Sigmoid colon (tissue), 7 donors: Measurements from ENCODE around the gene TLE1. TPM values are rescaled to one million over a fixed set of nuclear protein-coding genes. Genes with fewer than 3 reads are reported as not detected.

Experiments used
- DNase-seq: peaks from one replicate; pipeline ENCODE4 v3.0.0-alpha.2; 2019
- H3K27ac ChIP-seq, 4 donors: fragments of 200-600 bp; sonication (generic); one replicate each; pipeline ENCODE4 v1.5.1; 2016 to 2019; ENCODE audit warnings: mild to moderate bottlenecking in 1 of 4
- H3K27me3 ChIP-seq, 3 donors: fragments of 200-600 bp; sonication (generic); one replicate each; pipeline ENCODE4 v1.5.1; 2019; ENCODE audit warnings: mild to moderate bottlenecking in 1 of 3
- H3K36me3 ChIP-seq, 4 donors: fragments of 200-600 bp; sonication (generic); one replicate each; pipeline ENCODE4 v1.5.1; 2016 to 2019
- H3K4me1 ChIP-seq, 4 donors: fragments of 200-600 bp; sonication (generic); one replicate each; pipeline ENCODE4 v1.5.1; 2017 to 2019
- H3K4me3 ChIP-seq, 4 donors: fragments of 200-600 bp; sonication (generic); one replicate each; pipeline ENCODE4 v1.5.1; 2017 to 2019; ENCODE audit warnings: mild to moderate bottlenecking in 2 of 4, moderate library complexity in 1 of 4
- H3K9me3 ChIP-seq, 4 donors: fragments of 200-600 bp in 3 of 4; sonication (generic) in 3 of 4; one replicate each; pipeline versions ENCODE4 v1.5.1 to v1.6.1; 2013 to 2019
- EP300 ChIP-seq, 4 donors: sonication (generic); formaldehyde crosslinking; IDR thresholded peaks; one replicate each; pipeline ENCODE4 v1.6.1; 2017; ENCODE audit warnings: antibody characterized with exemption in 4 of 4
- POLR2A ChIP-seq, 2 donors: fragments of 450-650 bp; IDR thresholded peaks; one replicate each; pipeline ENCODE4 v1.6.1; 2016; ENCODE audit warnings: antibody characterized with exemption in 2 of 2, mild to moderate bottlenecking in 2 of 2, moderate library complexity in 2 of 2
- POLR2AphosphoS5 ChIP-seq, 4 donors: sonication (generic); formaldehyde crosslinking; IDR thresholded peaks; one replicate each; pipeline ENCODE4 v1.6.1; 2017; ENCODE audit warnings: antibody characterized with exemption in 4 of 4
- WGBS, 2 donors: extraction: QIAGEN DNeasy Blood & Tissue Kit; methylation state at CpG; one replicate each; pipeline ENCODE4 v1.1.7; 2013; 5-methylcytosine and 5-hydroxymethylcytosine counted together
- intact Hi-C: fragments of 100-400 bp; cut with DNase I; formaldehyde crosslinking; loops from one replicate; pipeline ENCODE4 v1.15.1; 2023
- polyA plus RNA-seq, 3 donors: library from polyadenylated mRNA; stranded (reverse); fragments of 200-250 nt; gene quantifications; one replicate each; pipeline ENCODE4 v1.2.3, GENCODE V29; 2013
- total RNA-seq, 4 donors: library from RNA; depleted of rRNA; stranded (reverse); fragments of >200 nt; gene quantifications; one replicate each; pipeline ENCODE4 v1.1.0, GENCODE V29; 2016
- TF ChIP-seq, protein P1 (sequence below), 4 experiments: fragments of 450-650 bp in 3 of 4; fragments of 200-600 bp in 1 of 4; IDR thresholded peaks; one replicate each; pipeline ENCODE4 v1.5.1; 2016 to 2019; ENCODE audit warnings: antibody characterized with exemption in 4 of 4, mild to moderate bottlenecking in 3 of 4, moderate library complexity in 2 of 4
- donor health status: healthy with polysubstance abuse.
- donor health status: Bipolar disorder and iron deficiency.
- donor health status: healthy.

The TLE1 gene
- total and polyA plus RNA-seq, 7 donors: 28.9 to 54.6 (median 45.7) TPM

DNA sequence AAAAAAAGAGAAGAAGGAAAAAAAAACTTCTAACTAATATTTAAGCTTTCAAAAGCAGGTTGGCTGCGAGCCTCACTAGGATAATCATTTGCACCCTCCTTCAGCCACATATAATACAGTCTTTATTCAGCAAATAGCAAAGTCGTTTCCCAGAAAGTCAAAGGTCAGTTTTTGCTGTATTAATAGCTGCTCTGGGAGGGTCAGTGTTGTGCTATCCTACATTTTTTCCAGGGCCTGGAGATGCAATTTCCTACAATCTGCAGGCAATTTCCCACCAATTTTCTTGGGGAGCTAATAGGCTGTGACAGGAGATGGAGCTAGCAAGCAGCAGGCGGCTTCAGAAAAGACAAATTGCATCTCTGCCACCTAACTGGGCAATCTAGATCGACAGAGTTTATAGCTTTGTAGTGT, 136.8 kb downstream of the TLE1 start:
- 15 to 61% methylated on average over 4 of the region's 4 CpGs for WGBS, 2 donors
- no peaks in the 10 kb centered on the region for H3K36me3 ChIP-seq
- H3K27me3 ChIP-seq: no peaks in the 10 kb centered on the region
- no peak overlapping the region for H3K27ac ChIP-seq
- TF ChIP-seq POLR2A (IDR thresholded peaks at IDR 0.05) (no peak), POLR2AphosphoS5 (IDR thresholded peaks at IDR 0.05) (no peak), EP300 (IDR thresholded peaks at IDR 0.05) (no peak)
- TF ChIP-seq, protein P1, sequence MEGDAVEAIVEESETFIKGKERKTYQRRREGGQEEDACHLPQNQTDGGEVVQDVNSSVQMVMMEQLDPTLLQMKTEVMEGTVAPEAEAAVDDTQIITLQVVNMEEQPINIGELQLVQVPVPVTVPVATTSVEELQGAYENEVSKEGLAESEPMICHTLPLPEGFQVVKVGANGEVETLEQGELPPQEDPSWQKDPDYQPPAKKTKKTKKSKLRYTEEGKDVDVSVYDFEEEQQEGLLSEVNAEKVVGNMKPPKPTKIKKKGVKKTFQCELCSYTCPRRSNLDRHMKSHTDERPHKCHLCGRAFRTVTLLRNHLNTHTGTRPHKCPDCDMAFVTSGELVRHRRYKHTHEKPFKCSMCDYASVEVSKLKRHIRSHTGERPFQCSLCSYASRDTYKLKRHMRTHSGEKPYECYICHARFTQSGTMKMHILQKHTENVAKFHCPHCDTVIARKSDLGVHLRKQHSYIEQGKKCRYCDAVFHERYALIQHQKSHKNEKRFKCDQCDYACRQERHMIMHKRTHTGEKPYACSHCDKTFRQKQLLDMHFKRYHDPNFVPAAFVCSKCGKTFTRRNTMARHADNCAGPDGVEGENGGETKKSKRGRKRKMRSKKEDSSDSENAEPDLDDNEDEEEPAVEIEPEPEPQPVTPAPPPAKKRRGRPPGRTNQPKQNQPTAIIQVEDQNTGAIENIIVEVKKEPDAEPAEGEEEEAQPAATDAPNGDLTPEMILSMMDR (IDR thresholded peaks at IDR 0.05): no peak
- peaks cover 0 to 4% (median 2%) of the 10 kb centered on the region in 4 donors for H3K4me1 ChIP-seq
- no peaks in the 10 kb centered on the region for H3K9me3 ChIP-seq
- H3K4me3 ChIP-seq: no peak overlapping the region
- intact Hi-C loops: no loop called here
- DNase-seq: no peak

DNA sequence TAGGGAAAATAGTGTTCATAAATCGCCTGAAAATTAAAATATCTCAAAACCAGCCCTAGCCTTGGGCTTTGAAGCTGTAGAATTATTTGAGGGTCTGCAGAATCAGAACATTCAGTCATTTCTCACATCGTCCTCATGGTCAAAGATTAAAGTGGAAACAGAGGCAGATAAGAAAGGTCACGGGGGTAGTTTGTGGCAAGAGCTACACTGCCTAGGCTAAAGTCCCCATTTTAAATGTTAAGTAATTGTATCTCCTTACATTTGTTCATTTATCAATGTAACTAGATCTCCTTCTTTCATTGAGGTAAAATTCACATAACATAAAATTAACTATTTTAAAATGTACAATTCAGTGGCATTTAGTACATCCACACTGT, 139.2 kb downstream of the TLE1 start:
- TF ChIP-seq POLR2AphosphoS5 (IDR thresholded peaks at IDR 0.05) (no peak), POLR2A (IDR thresholded peaks at IDR 0.05) (no peak), EP300 (IDR thresholded peaks at IDR 0.05) (no peak)
- TF ChIP-seq, protein P1 (IDR thresholded peaks at IDR 0.05): no peak
- no peak for DNase-seq
- Histone ChIP-seq H3K4me1 (peaks cover 0 to 3% (median 0%) of the 10 kb centered on the region in 4 donors), H3K36me3 (no peaks in the 10 kb centered on the region), H3K4me3 (no peak overlapping the region), H3K27me3 (no peaks in the 10 kb centered on the region), H3K9me3 (no peaks in the 10 kb centered on the region), H3K27ac (no peak overlapping the region)
- intact Hi-C loops: no loop called here
- 30 to 88% methylated on average over 3 of the region's 3 CpGs for WGBS, 2 donors

DNA sequence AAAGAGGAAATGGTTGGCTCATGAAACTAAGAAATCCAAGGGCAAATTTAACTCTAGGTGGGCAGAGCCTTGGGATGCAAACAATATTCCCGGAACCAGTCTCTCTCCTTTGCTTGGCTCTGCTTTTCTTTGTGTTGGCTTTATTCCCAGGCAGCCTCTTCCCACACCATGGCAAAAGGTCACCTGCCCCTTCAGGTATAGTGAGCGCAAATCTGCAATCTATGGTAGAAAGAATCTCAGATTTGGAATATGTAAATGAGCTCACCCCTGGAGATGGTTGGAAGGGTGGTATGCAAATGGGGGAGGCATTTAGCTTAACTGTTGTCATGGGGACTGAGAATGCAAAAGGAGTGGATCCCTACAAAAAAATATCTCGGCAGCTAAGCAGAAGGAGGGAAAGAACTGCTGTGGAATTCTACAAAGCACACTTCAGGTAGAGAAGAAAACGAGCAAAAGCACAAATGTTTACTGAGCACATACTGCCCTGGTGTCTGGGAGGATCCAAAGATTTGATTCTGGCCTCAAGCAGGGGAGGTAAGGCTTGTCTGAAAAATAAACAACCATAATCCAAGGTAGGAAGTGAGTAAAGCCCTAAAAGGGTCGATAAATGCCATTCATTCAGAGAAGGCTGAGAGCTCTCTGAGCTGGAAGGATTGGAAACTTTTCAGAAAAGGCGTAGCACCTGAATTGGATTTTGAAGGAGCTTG, 139.7 kb downstream of the TLE1 start:
- Histone ChIP-seq H3K27me3 (no peaks in the 10 kb centered on the region), H3K4me1 (peaks cover 0 to 3% (median 0%) of the 10 kb centered on the region in 4 donors), H3K27ac (no peak overlapping the region), H3K36me3 (no peaks in the 10 kb centered on the region), H3K4me3 (no peak overlapping the region), H3K9me3 (no peaks in the 10 kb centered on the region)
- 18 to 69% methylated on average over 6 of the region's 6 CpGs for WGBS, 2 donors
- intact Hi-C loops: no loop called here
- no peak for TF ChIP-seq POLR2A (IDR thresholded peaks at IDR 0.05)
- no peak for TF ChIP-seq POLR2AphosphoS5 (IDR thresholded peaks at IDR 0.05)
- no peak for TF ChIP-seq EP300 (IDR thresholded peaks at IDR 0.05)
- TF ChIP-seq, protein P1 (IDR thresholded peaks at IDR 0.05): no peak
- no peak for DNase-seq

DNA sequence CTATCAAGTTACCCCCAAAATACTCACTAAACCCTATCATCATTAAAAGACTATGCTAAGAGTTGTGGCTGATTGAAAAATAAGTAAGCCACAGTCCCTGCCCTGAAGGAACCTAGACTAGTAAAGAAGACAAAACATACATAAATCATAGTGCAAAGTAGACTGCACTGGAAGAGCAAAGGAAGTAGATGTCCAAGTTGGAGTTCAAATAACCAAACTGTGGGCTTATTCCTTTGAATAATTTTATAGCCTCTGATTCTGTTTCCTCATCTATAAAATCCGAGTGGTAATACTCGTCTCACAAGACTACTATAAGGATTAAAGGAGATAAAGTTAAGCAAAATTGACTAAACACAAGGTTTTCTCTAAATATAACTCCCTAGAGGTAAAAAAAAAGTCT, 140.4 kb downstream of the TLE1 start:
- DNase-seq: no peak
- TF ChIP-seq, protein P1 (IDR thresholded peaks at IDR 0.05): no peak
- no peak for TF ChIP-seq POLR2A (IDR thresholded peaks at IDR 0.05)
- TF ChIP-seq POLR2AphosphoS5 (IDR thresholded peaks at IDR 0.05): no peak
- TF ChIP-seq EP300 (IDR thresholded peaks at IDR 0.05): no peak
- H3K4me3 ChIP-seq: no peak overlapping the region
- no peaks in the 10 kb centered on the region for H3K9me3 ChIP-seq
- no peaks in the 10 kb centered on the region for H3K36me3 ChIP-seq
- intact Hi-C loops: no loop called here
- no peak overlapping the region for H3K27ac ChIP-seq
- WGBS, 2 donors: 20 to 56% methylated on average over 2 of the region's 2 CpGs
- peaks cover 0 to 3% (median 0%) of the 10 kb centered on the region in 4 donors for H3K4me1 ChIP-seq
- H3K27me3 ChIP-seq: no peaks in the 10 kb centered on the region

DNA sequence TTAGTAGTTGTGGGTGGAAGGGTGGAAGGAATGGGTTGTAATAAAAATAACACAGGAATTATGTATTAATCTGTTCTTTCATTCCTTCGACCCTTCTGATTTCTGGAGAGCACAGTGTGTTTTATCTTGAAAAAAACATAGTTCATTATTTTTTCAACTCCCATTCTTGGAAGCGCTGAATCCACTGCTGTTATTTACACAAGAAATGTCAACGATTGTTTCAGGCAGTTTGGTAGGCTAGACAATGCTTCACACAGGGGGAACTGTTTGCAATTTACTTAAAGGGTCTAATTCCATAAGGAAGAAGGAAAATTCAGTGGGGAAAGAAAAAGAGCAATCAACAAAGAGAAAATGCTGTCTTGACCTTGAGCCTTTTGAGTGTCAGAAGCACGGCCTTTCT, 142.9 kb downstream of the TLE1 start:
- TF ChIP-seq POLR2A (IDR thresholded peaks at IDR 0.05): no peak
- TF ChIP-seq POLR2AphosphoS5 (IDR thresholded peaks at IDR 0.05): no peak
- TF ChIP-seq, protein P1 (IDR thresholded peaks at IDR 0.05): no peak
- TF ChIP-seq EP300 (IDR thresholded peaks at IDR 0.05): no peak
- H3K4me1 ChIP-seq: peaks cover 0 to 10% (median 2%) of the 10 kb centered on the region in 4 donors
- no peak for DNase-seq
- no peak overlapping the region for H3K27ac ChIP-seq
- WGBS, 2 donors: 29 to 57% methylated on average over 4 of the region's 4 CpGs
- H3K36me3 ChIP-seq: no peaks in the 10 kb centered on the region
- H3K9me3 ChIP-seq: no peaks in the 10 kb centered on the region
- no peaks in the 10 kb centered on the region for H3K27me3 ChIP-seq
- no peak overlapping the region for H3K4me3 ChIP-seq
- intact Hi-C loops: no loop called here
